GM12891 (cell line): ENCODE data around the gene BOLL.
"Not testable (repeated sequence)": the region's sequence is repeated elsewhere in the genome, so short reads cannot be mapped to it uniquely, and the experiment has no call there.

Source experiments
- DNase-seq: peaks from one replicate; pipeline ENCODE4 v3.0.0; 2011; ENCODE audit warnings: low spot score; ENCODE audit not compliant: insufficient read length
- FAIRE-seq: peaks from 2 replicates; lab custom pipeline; 2011; peaks lifted over from hg19 to GRCh38; lab: Jason Lieb, UNC
- PAX5 ChIP-seq: IDR thresholded peaks from 2 replicates; pipeline ENCODE4 v1.6.1; 2011; ENCODE audit warnings: low read length, moderate library complexity, mild to moderate bottlenecking; ENCODE audit not compliant: insufficient read depth, severe bottlenecking
- POLR2A ChIP-seq: IDR thresholded peaks from 2 replicates; pipeline ENCODE4 v1.6.1; 2011; ENCODE audit warnings: low read depth, low read length, control low read depth
- POLR2AphosphoS5 ChIP-seq: IDR thresholded peaks from 2 replicates; pipeline ENCODE4 v1.6.1; 2011; ENCODE audit warnings: low read depth, low read length, control low read depth
- POU2F2 ChIP-seq: IDR thresholded peaks from 2 replicates; pipeline ENCODE4 v1.6.1; 2011; ENCODE audit warnings: low read depth, mild to moderate bottlenecking, control low read depth, low read length, moderate library complexity
- SPI1 ChIP-seq: IDR thresholded peaks from 2 replicates; pipeline ENCODE4 v1.6.1; 2011; ENCODE audit warnings: low read depth, low read length, control low read depth
- TAF1 ChIP-seq: IDR thresholded peaks from 2 replicates; pipeline ENCODE4 v1.6.1; 2011; ENCODE audit warnings: low read depth, low read length, control low read depth

The BOLL gene

DNA sequence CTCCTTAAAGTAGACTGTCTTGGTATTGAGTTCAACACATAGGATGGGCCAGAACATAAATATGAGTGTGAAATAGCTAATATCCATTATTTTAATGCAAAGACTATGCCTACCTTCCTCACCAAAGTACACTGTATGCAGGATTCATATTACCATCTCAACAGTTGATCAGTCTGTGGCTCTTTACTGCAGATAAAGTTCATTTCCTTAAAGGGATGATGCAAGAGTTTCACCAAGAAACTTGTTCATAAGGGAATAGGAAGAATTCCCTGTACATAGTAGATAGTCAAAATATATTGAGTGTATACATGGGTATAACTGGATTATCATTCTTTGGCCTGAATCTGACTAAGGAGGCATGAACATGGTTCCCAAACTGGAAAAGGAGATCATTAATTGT, 44.9 kb downstream of the BOLL start:
- no peak for FAIRE-seq
- no peak for DNase-seq
- TF ChIP-seq POLR2AphosphoS5 (no peak), POU2F2 (no peak), SPI1 (no peak), PAX5 (no peak), POLR2A (no peak), TAF1 (no peak)

DNA sequence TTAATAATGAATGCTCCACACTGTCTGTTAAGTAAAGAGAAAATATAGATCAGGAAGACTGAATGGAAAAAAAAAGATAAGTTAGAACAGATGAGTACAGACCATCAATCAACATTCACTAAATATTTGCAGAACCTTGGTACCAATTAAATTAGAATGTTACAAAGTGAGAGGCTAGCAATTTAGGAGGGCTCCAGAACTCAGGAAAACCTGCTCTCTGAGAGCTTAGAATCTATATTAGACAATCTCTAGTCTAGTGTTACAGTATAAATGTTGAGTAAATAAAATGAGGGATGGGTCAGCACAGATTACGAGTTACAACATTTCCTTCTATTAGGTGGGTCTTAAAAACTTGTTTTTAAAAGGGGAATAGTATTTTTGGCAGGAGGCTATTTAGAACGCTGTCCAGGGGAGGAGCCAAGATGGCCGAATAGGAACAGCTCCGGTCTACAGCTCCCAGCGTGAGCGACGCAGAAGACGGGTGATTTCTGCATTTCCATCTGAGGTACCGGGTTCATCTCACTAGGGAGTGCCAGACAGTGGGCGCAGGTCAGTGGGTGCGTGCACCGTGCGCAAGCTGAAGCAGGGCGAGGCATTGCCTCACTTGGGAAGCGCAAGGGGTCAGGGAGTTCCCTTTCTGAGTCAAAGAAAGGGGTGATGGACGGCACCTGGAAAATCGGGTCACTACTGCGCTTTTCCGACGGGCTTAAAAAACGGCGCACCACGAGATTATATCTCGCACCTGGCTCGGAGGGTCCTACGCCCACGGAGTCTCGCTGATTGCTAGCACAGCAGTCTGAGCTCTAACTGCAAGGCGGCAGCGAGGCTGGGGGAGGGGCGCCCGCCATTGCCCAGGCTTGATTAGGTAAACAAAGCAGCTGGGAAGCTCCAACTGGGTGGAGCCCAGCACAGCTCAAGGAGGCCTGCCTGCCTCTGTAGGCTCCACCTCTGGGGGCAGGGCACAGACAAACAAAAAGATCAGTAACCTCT, 56.3 kb downstream of the BOLL start:
- FAIRE-seq, DNase-seq: not testable (repeated sequence)

DNA sequence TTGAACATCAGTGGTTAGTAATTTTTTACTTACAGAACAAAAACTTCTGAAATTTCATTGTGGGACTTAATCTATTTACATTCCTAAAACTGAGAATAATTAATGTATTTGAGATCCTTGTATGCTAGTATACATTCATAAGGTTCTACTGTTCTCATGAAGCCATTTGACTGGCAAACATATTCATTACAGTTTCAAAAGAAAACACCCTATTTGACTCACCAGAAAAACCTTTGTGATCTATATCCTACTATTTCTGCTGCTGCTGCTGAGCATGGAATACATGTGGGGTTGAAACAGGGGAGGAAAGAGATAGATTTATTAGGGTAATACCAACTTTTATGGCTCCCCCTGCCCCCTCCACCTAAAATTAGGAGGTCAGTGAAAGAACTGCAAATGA, 58.1 kb downstream of the BOLL start:
- no peak for DNase-seq
- no peak for TF ChIP-seq POLR2A
- TF ChIP-seq TAF1, result no peak
- TF ChIP-seq PAX5, result no peak
- TF ChIP-seq SPI1, result no peak
- no peak for TF ChIP-seq POU2F2
- no peak for TF ChIP-seq POLR2AphosphoS5
- no peak for FAIRE-seq

DNA sequence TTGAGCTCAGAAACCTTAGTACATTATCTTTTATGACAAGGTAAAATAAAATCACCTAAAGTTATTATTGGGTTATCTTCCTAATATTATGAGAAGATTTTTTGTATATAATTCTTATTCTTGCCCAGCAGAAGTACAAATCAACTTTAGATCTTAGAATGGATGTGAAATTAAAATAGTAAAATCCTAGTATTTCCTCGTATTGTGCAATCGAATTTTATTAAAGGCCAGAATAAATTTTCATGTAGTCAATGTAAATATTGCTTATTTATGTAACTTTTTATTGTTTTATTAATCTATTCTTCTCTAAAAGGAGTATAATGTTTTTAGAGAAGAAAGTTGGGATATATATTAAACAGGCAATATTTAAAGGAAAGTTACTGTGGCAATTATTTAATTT, 67.3 kb downstream of the BOLL start:
- FAIRE-seq (no peak), DNase-seq (no peak)
- TF ChIP-seq POLR2AphosphoS5 (no peak), TAF1 (no peak), SPI1 (no peak), POU2F2 (no peak), POLR2A (no peak), PAX5 (no peak)

DNA sequence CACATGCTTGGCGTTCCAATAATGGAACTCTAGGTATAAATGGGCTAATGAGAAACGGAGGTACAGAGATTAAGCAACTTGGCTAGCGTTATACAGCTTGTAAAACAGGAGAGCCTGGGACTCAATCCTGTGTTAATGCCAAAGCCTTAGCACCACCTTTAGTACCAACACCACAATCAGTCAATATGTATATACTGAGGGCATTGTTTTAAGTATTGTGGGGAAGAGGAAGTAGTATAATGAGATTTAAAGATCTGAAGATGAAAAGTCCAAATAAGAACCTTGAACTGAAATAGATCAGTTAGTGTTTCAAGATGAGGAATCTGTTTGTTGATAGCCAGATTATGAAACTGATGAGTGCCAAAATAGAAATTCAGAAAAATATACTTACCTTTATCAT, 71.8 kb downstream of the BOLL start:
- TF ChIP-seq POLR2AphosphoS5 (no peak), POLR2A (no peak), POU2F2 (no peak)
- FAIRE-seq, result no peak

DNA sequence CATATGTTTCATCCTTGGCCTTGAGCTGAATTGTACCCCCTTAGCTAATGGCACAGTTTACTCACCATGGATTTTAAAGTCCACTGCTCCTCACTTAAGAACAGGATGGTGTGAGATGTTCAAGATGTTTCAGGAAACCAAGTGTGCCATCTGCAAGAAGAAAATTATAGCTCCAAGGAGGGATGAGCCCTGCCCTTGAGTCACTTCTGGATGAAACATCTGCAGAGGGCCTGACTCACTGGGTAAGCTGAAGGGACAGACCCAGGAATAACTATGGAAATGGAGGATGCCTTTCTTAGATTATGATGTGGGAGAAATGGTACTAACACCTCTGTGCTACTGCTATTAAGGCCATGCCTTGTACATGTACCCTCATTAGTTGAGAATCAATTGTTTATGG, 73.5 kb downstream of the BOLL start:
- DNase-seq (no peak), FAIRE-seq (peak; percentile 48)
- no peak for TF ChIP-seq POLR2AphosphoS5
- TF ChIP-seq POLR2A, result no peak
- TF ChIP-seq POU2F2, result no peak

More for the DNA sequence above, 71.8 kb downstream of the BOLL start:
- DNase-seq, result no peak

DNA sequence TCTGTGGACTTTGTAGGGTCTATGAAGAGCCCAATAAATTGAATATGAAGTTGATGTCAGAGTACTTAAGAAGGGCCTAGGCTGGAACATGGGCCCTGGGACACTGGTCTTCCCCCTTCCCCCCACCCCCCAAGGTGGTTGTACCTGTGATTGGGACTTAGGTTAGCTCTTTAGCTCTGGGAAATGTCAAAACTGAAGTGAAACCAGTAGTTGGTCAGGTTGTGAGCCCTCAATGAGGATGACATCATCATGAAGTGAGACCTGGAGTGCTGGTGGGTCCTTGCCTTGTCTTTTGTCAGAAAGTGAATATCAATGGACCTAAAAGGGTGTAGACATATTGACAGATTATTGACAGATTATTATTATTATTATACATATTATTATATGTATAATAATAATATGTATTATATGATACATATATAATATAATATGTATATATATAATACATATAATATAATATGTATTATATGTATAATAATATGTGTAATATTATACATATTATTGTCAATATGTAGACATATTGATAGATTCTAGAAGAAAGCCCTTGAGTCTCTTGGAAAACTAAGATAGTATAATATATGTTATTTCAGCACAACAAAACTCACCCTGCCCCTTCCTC, 74.6 kb downstream of the BOLL start:
- TF ChIP-seq SPI1, result peak; percentile 89
- TF ChIP-seq TAF1, result no peak
- no peak for TF ChIP-seq POLR2A
- 0 out of 2 replicates have a peak, but pooled peaks have one; percentile 26 for TF ChIP-seq POU2F2
- no peak for TF ChIP-seq POLR2AphosphoS5
- FAIRE-seq, result peak; percentile 90
- DNase-seq, result peak; percentile 25

DNA sequence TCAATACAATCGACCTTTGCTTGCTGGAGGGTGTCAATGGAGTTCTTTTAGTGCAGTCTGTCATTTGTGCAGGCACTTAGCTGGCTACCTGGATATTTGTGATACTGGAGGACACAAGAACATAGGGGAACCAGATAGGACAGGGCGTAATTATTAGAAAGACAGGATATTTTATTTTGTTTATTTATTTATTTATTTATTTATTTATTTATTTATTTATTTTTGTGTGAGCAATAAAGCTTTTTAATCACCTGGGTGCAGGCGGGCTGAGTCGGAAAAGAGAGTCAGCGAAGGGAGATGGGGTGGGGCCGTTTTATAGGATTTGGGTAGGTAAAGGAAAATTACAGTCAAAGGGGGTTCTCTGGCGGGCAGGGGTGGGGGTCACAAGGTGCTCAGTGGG, 76.0 kb downstream of the BOLL start:
- not testable (repeated sequence) for DNase-seq, FAIRE-seq

DNA sequence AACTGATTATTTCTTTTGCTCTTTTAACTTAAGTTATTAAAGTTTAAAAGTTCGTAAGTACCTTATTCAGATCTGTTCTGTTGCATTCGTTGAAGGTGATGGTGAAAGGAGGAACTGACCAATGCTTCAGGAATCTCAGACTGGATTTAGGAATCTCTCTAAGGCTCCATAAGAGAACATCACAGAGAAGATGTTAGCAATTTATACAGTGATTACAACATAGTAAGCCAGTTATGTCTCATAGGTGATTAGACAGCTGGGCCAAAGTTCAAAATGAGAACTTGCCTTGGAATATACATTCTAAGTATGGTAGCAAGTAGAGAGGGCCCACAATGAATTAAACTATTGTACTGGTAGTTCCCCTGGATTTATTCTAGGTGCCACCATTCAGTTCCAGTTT, 76.8 kb downstream of the BOLL start:
- TF ChIP-seq SPI1, result no peak
- no peak for TF ChIP-seq POU2F2
- no peak for TF ChIP-seq TAF1
- TF ChIP-seq POLR2AphosphoS5, result no peak
- TF ChIP-seq POLR2A, result no peak
- TF ChIP-seq PAX5, result no peak
- FAIRE-seq (no peak), DNase-seq (no peak)

DNA sequence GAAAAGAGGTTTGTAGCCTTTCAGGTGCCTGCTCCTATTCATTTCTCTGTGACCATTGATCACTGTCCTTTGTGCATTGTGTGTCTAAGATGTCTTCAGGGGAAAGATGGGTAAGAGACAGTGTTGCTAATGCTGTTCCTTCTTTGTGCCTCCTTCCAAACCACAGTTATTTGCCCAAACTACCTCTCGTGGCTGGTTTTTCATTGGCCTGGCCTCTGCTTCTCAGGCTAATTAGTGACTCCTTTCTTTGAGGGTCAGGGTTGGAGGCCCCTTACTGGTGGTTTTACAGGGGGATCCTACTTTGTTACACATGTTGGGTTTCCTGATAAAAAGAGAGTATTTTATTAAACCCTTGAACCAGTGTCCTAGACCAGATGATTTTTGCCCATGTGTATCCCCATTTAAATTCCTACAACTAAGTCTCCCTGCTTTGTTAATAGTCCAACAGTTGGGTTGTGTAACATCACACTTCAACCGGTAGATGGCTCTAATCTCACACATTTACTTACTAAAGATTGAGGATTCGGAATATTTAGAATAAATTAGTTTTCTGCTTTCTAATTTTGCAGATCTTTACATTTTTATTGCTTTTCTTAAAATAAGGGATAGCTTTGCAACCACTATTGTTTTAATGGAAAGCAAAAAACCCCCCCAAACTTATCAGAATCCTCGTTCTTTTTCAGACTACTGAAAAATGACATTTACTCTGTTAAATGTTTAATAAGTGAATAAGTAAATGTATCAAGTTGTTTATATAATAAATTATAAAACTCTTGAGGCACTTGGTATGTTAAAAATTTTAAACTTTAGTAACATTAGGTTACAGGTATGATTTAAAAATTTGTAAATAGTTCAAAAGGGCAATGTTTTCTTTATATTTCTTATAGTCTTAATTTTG, 77.6 kb downstream of the BOLL start:
- FAIRE-seq, result peak; percentile 73
- TF ChIP-seq POLR2A (no peak), POU2F2 (no peak), TAF1 (no peak), SPI1 (no peak), PAX5 (no peak), POLR2AphosphoS5 (no peak)
- DNase-seq, result no peak
